ENCODE results near the gene RABGAP1. TPM values are rescaled to one million over a fixed set of nuclear protein-coding genes. Genes with fewer than 3 reads are reported as not detected.

Gene RABGAP1
- total and polyA plus RNA-seq, 10 of the 15 experiments (the other 5 are each of a cell fraction or from before 2014, with no cell fraction given), result 2.6 to 31.6 (median 12.5) TPM

DNA sequence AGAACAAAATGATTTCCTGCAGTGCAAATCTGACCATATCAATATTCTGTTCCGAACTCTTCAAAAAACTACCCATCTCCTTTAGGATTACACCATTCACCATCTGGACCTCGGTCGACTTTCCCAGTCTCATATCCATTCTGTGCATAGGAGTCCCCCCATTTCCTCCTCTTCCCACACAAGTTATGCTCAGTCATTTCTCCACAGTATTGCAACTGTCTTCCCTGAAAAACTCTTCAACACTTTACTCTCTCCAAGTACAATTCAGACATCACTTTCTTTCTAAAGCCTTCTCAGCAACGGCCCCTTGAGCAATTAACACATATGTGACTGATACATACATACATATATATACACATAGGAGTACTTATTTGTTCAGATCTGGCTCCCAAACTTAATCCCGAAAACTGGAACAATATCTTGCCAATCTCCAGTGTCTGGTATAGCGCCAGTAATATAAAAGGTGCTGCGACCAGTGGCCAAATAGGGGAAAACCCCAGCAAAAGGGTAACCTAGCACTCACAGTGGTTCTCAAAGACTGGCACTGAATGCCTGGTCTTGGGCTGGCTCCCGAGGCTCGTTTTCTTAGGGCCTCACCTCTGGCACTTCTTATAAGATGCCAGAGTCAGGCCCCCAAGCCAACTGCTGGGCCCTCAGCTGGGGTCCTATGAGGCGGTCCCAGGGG, 10.1 kb upstream of the RABGAP1 start (continued):
- TF ChIP-seq, protein P1, sequence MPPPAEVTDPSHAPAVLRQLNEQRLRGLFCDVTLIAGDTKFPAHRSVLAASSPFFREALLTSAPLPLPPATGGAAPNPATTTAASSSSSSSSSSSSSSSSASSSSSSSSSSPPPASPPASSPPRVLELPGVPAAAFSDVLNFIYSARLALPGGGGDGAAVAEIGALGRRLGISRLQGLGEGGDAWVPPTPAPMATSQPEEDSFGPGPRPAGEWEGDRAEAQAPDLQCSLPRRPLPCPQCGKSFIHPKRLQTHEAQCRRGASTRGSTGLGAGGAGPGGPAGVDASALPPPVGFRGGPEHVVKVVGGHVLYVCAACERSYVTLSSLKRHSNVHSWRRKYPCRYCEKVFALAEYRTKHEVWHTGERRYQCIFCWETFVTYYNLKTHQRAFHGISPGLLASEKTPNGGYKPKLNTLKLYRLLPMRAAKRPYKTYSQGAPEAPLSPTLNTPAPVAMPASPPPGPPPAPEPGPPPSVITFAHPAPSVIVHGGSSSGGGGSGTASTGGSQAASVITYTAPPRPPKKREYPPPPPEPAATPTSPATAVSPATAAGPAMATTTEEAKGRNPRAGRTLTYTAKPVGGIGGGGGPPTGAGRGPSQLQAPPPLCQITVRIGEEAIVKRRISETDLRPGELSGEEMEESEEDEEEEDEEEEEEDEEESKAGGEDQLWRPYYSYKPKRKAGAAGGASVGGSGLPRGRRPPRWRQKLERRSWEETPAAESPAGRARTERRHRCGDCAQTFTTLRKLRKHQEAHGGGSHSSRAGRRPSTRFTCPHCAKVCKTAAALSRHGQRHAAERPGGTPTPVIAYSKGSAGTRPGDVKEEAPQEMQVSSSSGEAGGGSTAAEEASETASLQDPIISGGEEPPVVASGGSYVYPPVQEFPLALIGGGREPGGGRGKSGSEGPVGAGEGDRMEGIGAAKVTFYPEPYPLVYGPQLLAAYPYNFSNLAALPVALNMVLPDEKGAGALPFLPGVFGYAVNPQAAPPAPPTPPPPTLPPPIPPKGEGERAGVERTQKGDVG (CRISPR knock-in tag; IDR thresholded peaks at IDR 0.05), result no peak
- no peak for TF ChIP-seq FOXM1 (IDR thresholded peaks at IDR 0.05; ENCODE audit: low read depth, low read length)
- no peak for TF ChIP-seq BACH1 (IDR thresholded peaks at IDR 0.05; ENCODE audit: borderline replicate concordance)
- TF ChIP-seq, protein P2, sequence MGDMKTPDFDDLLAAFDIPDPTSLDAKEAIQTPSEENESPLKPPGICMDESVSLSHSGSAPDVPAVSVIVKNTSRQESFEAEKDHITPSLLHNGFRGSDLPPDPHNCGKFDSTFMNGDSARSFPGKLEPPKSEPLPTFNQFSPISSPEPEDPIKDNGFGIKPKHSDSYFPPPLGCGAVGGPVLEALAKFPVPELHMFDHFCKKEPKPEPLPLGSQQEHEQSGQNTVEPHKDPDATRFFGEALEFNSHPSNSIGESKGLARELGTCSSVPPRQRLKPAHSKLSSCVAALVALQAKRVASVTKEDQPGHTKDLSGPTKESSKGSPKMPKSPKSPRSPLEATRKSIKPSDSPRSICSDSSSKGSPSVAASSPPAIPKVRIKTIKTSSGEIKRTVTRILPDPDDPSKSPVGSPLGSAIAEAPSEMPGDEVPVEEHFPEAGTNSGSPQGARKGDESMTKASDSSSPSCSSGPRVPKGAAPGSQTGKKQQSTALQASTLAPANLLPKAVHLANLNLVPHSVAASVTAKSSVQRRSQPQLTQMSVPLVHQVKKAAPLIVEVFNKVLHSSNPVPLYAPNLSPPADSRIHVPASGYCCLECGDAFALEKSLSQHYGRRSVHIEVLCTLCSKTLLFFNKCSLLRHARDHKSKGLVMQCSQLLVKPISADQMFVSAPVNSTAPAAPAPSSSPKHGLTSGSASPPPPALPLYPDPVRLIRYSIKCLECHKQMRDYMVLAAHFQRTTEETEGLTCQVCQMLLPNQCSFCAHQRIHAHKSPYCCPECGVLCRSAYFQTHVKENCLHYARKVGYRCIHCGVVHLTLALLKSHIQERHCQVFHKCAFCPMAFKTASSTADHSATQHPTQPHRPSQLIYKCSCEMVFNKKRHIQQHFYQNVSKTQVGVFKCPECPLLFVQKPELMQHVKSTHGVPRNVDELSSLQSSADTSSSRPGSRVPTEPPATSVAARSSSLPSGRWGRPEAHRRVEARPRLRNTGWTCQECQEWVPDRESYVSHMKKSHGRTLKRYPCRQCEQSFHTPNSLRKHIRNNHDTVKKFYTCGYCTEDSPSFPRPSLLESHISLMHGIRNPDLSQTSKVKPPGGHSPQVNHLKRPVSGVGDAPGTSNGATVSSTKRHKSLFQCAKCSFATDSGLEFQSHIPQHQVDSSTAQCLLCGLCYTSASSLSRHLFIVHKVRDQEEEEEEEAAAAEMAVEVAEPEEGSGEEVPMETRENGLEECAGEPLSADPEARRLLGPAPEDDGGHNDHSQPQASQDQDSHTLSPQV (IDR thresholded peaks at IDR 0.05), result no peak
- TF ChIP-seq, protein P3, sequence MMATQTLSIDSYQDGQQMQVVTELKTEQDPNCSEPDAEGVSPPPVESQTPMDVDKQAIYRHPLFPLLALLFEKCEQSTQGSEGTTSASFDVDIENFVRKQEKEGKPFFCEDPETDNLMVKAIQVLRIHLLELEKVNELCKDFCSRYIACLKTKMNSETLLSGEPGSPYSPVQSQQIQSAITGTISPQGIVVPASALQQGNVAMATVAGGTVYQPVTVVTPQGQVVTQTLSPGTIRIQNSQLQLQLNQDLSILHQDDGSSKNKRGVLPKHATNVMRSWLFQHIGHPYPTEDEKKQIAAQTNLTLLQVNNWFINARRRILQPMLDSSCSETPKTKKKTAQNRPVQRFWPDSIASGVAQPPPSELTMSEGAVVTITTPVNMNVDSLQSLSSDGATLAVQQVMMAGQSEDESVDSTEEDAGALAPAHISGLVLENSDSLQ (IDR thresholded peaks at IDR 0.05), result no peak
- TF ChIP-seq IKZF1 (conservative IDR thresholded peaks at IDR 0.05), result no peak
- TF ChIP-seq IRF4 (IDR thresholded peaks at IDR 0.05; ENCODE audit: low read depth, low read length), result no peak
- peak; percentile 9; the same call in 1 of the 2 replicates for TF ChIP-seq SMAD5 (IDR thresholded peaks at IDR 0.05; ENCODE audit: low read depth)
- TF ChIP-seq NR2F1 (conservative IDR thresholded peaks at IDR 0.05), result no peak
- TF ChIP-seq MYC (IDR thresholded peaks at IDR 0.05; ENCODE audit: insufficient read depth, insufficient read length, insufficient replicate concordance, low read length, severe bottlenecking), result no peak
